ENCODE data around the gene LRP2BP.
"Not testable (repeated sequence)": the region's sequence is repeated elsewhere in the genome, so short reads cannot be mapped to it uniquely, and the experiment has no call there.

LRP2BP gene

DNA sequence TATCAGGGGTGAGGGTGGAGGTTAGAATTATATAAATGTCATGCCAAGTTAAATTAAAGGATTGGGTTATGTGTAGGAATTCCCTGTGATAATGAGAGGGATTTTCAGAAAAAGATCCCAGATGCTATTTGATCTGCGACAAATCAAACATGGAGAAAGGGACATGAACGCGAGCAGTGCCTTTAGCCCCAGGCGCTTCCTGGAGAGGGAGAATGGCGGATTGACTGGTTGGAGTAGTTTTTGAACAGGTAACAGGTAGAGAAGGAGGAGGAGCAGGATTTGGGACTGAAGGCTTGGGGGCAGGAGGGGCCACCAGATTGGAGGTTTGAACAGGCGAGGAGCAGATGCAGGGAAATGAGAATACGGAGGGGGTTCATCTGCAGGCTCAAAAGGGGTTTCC is 67.1 kb downstream of the LRP2BP start:
- ChIA-PET CTCF (interaction anchor here (6.8 kb wide), 1 partner anchor 18 kb away, joined by 31 read pairs; no protein-coding TSS in a partner anchor), POLR2A (no interaction called here)
- TF ChIP-seq, protein P1, sequence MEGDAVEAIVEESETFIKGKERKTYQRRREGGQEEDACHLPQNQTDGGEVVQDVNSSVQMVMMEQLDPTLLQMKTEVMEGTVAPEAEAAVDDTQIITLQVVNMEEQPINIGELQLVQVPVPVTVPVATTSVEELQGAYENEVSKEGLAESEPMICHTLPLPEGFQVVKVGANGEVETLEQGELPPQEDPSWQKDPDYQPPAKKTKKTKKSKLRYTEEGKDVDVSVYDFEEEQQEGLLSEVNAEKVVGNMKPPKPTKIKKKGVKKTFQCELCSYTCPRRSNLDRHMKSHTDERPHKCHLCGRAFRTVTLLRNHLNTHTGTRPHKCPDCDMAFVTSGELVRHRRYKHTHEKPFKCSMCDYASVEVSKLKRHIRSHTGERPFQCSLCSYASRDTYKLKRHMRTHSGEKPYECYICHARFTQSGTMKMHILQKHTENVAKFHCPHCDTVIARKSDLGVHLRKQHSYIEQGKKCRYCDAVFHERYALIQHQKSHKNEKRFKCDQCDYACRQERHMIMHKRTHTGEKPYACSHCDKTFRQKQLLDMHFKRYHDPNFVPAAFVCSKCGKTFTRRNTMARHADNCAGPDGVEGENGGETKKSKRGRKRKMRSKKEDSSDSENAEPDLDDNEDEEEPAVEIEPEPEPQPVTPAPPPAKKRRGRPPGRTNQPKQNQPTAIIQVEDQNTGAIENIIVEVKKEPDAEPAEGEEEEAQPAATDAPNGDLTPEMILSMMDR (IDR thresholded peaks at IDR 0.05; ENCODE audit: control extremely low read depth, extremely low read depth, low read depth, missing control alignments), result no peak
- DNase-seq (ENCODE audit: extremely low spot score), result no peak

DNA sequence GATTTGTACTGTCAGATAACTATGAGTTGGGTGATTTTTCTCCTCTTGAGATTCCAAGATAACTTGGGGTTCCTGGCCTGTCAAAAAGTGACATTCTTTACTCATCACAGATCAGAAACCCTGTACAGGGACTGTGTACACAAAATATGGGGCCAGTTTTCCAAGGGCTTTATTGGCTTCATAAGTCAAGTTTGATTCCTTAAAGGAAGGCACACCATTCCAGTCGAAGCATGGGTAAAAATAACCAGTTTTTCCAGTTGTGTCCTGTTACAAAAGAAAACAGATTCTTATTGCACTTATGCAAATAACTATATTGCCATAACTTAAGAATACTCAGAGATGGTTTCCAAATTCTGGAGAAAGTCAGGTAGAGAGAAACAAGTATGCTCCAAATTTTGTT is 70.0 kb downstream of the LRP2BP start:
- DNase-seq (ENCODE audit: extremely low spot score); POLR2A ChIA-PET; CTCF ChIA-PET: not testable (repeated sequence)

DNA sequence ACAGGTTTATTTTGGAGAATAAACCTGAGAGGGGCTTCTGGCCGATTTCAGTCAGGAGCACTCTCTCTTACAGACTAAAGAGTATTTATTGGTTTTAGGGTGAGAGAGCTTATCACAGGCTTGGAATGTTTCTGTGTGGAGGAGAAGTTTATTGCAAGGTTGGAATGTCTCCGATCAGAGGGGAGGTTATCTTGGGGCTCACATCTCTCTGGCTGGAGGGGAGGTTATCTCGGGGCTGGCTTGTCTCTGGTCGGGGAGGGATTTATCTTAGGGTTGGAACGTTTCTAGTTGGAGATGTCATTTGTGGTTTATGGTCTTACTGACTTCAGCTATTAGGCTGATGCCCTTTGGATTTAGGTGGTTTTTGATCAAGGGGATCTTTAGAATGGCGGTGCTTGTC is 71.4 kb downstream of the LRP2BP start:
- POLR2A ChIA-PET; DNase-seq (ENCODE audit: extremely low spot score): not testable (repeated sequence)
- CTCF ChIA-PET, result interaction anchor here (0.8 to 1.1 kb wide), 3 partner anchors 13 to 28 kb away, joined by 3 to 5 read pairs (median 3); no protein-coding TSS in a partner anchor

DNA sequence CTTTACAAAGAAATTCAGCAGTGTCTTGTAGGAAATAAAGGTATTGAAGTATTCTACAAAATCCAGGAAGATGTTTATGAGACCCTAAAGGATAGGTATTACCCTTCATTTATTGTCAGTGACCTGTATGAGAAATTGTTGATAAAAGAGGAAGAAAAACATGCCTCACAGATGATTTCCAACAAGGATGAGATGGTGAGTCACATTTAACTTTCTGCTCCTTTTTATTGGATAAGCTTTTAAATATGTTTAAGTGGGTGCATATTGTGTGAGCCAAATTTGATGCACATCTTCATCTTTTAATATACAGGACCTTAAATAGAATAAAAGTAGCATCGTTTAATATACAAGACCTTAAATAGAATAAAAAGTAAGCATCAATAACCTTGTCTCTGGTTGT is 72.1 kb downstream of the LRP2BP start:
- ChIA-PET CTCF (interaction anchor here (1.1 kb wide), 1 partner anchor 19 kb away, joined by 3 read pairs; no protein-coding TSS in a partner anchor), POLR2A (no interaction called here)
- DNase-seq (ENCODE audit: extremely low spot score), result no peak
- TF ChIP-seq, protein P1 (IDR thresholded peaks at IDR 0.05; ENCODE audit: control extremely low read depth, extremely low read depth, low read depth, missing control alignments), result no peak

DNA sequence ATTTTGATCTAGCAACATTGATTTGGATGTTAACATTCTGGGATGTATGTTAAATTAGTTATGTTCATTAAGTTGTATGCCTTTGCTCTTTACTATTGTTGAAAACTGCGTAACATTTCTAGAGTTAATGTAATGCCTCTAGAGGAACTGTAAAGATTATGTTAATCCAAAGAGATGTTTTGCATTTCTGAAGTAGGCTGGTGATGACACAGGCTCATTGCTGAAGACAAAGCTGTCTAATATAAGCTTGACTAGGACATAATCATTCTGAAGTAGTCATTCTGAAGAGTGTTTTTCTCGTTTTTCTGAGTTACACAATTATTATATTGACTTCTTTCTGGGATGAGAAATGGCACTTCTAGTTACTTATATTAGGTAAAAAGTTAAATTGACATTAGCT is 72.9 kb downstream of the LRP2BP start:
- TF ChIP-seq, protein P1 (IDR thresholded peaks at IDR 0.05; ENCODE audit: control extremely low read depth, extremely low read depth, low read depth, missing control alignments), result no peak
- ChIA-PET CTCF (no interaction called here), POLR2A (no interaction called here)
- DNase-seq (ENCODE audit: extremely low spot score), result no peak

DNA sequence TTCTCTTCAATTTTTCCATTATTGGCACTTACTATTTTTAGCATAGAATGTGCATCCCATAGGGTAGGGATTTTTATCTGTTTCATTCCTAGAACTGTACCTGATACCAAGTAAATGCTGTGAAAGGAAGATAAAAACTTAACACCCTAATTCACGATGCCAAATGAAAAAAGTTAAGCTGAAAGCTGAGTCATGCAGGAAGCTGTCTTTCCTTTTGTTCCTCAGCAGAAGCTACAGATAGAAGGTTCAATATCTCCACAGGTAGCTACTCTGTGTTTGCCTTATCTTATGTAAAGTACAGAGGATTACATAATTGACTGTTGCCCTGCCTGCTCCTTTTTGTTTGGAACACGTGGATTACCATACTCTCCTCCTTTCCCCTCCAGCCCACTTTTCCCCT is 77.0 kb downstream of the LRP2BP start:
- CTCF ChIA-PET, result interaction anchor here (1.0 kb wide), 1 partner anchor 20 kb away, joined by 3 read pairs; no protein-coding TSS in a partner anchor
- no peak for DNase-seq (ENCODE audit: extremely low spot score)
- POLR2A ChIA-PET, result no interaction called here
- TF ChIP-seq, protein P1 (IDR thresholded peaks at IDR 0.05; ENCODE audit: control extremely low read depth, extremely low read depth, low read depth, missing control alignments), result no peak

DNA sequence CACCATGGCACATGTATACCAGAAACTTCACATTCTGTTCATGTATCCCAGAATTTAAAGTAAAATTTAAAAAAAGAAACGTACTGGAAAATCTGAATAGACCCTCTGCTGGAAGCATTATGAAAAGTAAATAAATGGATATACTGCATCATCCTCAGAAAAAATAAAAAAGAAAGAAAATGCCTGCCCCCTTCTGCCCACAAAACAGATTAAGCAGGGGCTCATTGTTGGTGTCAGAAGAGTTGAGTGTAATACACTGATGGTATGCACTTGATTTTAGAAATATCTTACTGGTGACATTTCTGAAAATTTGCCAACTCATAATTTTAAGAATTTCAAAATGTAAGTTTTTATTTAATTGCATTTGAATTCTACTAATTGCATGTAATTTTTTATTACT is 77.8 kb downstream of the LRP2BP start:
- DNase-seq (ENCODE audit: extremely low spot score), result no peak
- CTCF ChIA-PET, result interaction anchor here (1.4 kb wide), 1 partner anchor 10 kb away, joined by 6 read pairs; no protein-coding TSS in a partner anchor
- POLR2A ChIA-PET, result no interaction called here
- TF ChIP-seq, protein P1 (IDR thresholded peaks at IDR 0.05; ENCODE audit: control extremely low read depth, extremely low read depth, low read depth, missing control alignments), result no peak

DNA sequence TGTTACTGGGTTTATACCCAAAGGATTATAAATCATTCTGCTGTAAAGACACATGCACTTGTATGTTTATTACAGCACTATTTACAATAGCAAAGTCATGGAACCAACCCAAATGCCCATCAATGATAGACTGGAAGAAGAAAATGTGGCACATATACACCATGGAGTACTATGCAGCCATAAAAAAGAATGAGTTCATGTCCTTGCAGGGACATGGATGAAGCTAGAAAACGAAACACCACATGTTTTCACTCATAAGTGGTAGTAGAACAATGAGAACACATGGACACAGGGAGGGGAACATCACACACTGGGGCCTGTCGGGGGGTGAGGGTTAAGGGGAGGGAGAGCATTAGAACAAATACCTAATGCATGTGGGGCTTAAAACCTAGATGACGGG is 78.3 kb downstream of the LRP2BP start:
- POLR2A ChIA-PET; DNase-seq (ENCODE audit: extremely low spot score): not testable (repeated sequence)
- CTCF ChIA-PET, result interaction anchor here (1.4 kb wide), 1 partner anchor 10 kb away, joined by 6 read pairs; no protein-coding TSS in a partner anchor

Measured in GM10248 (cell line).